Neural progenitor cell (in vitro differentiated cells): ENCODE results near the gene ACOXL.

Experiments
- CTCF ChIP-seq: fragments of 200-600 bp; sonication (generic); IDR thresholded peaks from 2 replicates; pipeline ENCODE4 v1.5.1; 2017; ENCODE audit warnings: antibody characterized with exemption, mild to moderate bottlenecking
- EZH2 ChIP-seq: fragments of 200-600 bp; sonication (generic); IDR thresholded peaks from 2 replicates; pipeline ENCODE4 v1.6.1; 2017; ENCODE audit warnings: antibody characterized with exemption, mild to moderate bottlenecking, moderate library complexity

DNA sequence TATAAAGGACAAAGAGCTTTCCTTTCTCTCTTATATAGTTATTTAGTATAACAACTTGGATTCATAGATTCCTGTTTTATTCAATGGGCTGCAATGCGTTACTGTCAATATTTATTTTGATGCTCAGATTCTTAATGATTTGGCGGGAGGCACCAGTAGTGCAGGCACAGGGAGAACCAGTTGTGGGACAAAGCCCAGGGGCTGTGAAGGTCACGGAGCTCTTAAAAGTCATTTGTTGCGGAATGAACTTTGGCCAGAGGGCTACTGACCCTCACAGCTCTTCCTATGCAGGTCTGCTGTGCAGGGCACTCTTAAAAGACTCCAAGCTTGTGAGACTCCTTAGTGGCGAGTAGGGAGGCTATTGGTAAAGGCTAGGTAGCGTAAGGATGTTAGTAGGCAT lies 422.4 kb downstream of the ACOXL start:
- TF ChIP-seq CTCF (no peak), EZH2 (no peak)
